KG1 (cell line): Measurements from ENCODE around the gene CLIP2.
"Not testable (repeated sequence)": the region's sequence is repeated elsewhere in the genome, so short reads cannot be mapped to it uniquely, and the experiment has no call there.

Source experiments
- DNase-seq: peaks from one replicate; lab custom pipeline; 2025; lab: John Stamatoyannopoulos, UW

CLIP2 gene

DNA sequence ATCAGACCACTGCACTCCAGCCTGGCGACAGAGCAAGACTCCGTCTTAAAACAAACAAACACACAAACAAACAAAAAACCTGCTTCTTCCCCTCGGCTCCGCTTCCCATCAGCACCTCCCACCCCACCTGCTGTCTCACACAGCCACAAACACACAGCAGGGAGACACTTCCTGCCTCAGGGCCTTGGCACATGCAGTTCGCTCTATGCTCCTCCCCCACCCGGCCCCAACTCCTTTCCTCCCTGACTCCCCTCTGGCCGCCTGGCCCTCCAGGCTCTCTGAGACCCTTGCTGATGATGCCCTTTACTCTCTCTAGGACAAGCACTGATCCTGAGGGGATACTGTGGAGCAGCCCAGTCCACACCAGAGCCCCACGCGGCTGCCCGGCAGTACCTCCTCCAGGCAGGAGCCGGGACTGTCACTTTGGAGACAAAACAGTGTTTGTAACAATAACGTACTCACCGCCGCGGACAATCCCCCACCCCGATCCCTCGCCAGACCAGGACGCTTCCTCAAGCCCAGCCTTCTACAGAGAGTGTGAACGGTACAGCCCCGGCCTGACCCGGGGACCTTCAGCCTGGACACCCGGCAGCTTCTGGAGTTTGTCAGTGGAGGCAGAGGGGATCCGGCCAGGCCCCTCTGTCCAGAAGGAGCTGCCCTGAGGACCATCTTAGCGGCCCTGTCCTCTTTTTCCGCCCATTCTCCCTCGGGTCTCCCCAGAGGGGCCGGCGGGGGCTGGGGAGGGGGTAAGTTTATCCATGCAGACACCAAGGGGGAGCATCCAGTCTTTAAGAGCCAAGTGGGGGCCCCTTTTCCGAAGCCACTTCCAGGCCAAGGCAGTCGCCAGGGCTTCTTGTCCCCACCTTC is 114.5 kb downstream of the CLIP2 start:
- no peak for DNase-seq

DNA sequence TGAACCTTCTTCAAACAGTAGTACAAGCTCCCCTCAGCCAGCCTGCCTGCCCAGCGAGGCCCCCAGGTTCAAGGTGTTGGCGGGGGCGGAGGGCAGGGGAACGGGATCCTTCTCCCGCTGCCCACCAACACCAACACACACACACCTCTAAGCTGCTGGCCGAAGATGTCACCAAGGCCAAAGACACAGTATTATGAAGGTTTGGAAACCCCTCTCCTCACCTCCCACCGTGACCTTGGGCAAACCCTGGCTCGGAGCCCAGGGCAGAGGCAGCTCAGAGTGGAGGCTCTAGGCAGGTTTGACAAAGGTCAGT is 115.1 kb downstream of the CLIP2 start:
- DNase-seq = no peak

DNA sequence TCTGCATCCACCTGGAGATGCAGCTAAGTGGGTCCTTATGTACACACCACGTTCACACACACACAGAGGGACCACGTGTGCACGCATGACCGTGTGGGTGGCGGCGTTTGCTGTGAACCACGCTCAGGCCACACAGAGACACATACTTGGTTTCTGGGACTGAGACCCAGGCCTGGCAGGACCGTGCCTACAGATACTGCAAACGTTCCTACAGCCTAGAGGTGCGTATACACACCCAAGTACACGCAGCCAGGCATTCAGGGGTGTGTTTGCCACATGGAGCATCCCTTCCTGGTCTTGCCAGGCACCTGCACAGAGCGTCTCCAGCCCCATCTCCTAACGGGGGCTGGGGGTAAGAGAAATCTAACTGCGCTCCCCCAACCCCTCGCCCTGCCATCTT is 115.5 kb downstream of the CLIP2 start:
- DNase-seq = no peak

DNA sequence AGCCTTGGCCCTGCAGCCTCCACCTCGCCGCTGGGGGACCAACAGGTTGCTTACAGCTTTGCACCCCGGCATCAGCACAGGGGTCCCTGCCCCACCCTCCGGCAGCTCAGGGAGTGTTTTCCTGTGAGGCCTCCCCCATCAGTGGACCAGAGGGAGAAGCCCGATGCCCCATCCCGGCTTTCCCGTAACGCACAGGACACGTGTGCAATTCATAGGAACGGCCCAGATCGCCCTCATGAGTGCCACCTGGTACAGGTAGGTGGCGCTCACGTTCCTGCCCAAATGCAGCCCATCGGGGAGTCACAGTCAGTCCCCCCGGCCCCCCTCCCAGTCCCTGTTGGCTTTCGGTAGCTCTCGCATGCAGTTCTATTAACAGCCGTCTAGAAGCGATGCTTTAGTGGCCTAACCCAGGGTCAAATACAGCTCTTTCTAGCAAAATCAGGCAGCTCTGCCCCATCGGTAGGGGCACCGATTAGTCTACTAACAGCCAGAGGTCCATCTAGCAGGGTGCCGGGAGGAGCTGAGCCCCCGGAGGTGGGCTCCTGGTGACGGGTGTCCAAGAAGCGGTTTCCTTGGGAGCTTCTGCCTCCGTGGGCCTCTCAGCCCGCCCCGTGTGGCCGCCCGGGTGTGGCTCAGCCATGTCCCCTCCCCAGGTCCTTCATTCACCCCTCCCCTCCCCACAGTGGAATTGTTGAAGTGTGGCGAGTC is 116.1 kb downstream of the CLIP2 start:
- peak; percentile 67 for DNase-seq

DNA sequence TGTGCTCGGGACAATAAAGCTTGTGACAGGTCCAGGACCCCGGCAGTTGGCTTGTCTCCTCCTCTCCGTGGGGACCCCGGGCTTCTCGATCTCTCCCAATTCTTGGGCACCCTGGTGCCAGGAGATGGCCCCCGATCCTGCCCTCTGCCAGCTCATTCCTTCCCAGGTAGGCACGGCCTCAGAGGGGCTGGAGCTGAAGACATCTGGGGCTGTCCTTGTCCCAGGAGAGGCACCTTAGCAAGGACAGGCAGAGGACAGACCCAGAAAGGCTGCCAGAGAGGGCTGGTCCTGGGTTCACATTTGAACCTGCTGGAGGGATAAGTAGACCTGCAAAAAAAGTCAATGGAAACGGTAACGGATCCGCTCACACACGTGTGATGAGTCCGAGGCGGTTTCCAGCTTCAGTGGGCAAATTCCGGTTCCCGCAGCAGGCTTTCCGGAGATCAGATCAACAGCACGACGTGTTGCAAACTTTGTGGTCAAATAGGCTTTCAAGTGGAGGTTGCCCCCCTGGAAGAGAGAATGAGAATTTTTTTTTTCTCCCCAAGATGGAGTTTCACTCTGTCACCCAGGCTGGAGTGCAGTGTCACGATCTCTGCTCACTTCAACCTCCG is 116.8 kb downstream of the CLIP2 start:
- peak; percentile 62 for DNase-seq

DNA sequence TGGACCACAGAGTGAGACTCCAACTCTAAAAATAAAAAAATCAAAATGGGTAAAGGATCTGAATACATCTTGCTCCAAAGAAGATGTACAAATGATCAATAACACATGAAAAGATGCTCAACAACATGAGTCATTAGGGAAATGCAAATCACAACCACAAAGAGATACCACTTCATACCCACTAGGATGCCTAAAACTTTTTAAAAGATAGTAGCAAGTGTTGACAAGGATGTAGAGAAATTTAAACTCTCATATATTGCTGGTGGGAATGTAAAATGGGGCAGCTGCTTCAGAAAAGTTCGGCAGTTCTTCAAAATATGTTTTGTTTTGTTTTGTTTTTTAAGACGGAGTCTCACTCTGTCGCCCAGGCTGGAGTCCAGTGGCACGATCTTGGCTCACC is 118.8 kb downstream of the CLIP2 start:
- no peak for DNase-seq

DNA sequence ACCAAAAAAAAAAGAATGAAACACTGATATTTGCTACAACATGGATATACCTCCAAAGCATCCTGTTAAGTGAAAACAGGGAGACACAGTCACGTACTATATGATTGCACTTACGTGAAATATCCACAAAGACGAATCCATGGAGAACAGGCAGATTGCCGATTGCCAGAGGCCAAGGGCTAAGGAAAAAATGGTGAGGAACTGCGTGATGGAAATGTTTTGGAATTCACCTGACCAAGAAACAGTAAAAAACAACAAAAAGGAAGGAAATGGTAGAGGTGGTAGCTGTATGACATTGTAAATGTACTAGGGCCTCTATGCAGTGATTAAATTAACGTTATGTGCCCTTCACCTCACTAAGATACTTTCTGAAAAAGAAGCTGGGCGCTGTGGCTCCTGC is 120.4 kb downstream of the CLIP2 start:
- DNase-seq = no peak

DNA sequence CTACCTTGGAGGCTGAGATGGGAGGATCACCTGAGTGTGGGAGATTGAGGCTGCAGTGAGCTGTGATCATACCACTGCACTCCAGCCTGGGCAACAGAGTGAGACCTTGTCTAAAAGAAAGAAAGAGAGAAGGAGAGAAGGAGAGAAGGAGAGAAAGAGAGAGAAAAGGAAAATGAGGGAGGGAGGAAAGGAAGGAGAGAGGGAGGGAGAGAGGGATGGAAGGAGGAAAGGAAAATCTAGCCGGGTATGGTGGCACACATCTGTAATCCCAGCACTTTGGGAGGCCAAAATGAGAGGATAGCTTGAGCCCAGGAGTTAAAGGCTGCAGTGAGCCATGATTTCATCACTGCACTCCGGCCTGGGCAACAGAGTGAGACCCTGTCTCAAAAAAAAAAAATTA is 121.6 kb downstream of the CLIP2 start:
- no peak for DNase-seq

DNA sequence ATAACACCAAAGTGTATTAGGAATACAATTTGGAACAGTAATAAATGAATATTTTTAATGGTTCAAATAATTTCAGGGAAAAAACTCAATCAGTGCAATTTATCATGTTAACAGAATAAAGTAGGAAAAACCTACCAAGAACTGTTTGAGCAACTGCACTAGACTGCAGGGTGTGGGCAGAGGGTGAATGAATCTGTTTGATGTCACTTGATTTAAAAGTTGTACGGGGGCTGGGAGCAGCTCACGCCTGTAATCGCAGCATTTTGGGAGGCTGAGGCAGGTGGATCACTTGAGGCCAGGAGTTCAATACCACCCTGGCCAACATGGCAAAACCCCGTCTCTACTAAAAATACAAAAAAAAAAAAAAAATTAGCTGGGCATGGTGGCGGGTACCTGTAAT is 122.4 kb downstream of the CLIP2 start:
- DNase-seq = not testable (repeated sequence)

DNA sequence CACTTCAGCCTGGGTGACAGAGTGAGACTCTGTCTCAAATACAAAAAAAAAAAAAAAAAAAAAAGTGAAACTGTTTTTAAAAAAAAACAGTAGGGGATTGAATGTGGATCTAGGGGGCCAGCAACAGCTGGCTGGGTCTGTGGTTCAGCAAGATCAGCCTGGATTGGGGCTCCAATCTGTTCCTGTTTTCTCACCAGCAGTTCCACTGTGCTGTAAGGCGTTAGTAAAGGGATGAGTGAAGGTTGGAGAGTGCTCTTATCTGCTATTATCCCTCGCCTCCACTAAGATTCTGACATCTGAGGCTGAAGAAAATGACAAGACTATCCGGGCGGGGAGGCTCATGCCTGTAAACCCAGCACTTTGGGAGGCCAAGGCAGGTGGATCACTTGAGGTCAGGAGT is 122.8 kb downstream of the CLIP2 start:
- no peak for DNase-seq

DNA sequence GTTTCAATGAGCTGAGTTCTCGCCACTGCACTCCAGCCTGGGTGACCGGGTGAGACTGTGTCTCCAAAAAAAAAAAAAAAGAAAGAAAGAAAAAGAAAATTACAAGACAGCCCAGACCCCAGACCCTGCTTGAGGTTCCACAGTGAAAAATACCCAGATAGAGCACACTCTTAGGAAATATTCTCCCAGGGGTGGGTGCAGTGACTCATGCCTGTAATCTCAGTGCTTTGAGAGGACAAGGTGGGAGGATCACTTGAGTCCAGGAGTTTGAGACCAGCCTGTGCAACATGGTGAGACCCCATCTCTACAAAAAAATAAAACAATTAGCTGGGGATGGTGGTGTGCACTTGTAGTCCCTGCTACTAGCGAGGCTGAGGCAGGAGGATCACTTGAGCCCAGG is 123.4 kb downstream of the CLIP2 start:
- no peak for DNase-seq

DNA sequence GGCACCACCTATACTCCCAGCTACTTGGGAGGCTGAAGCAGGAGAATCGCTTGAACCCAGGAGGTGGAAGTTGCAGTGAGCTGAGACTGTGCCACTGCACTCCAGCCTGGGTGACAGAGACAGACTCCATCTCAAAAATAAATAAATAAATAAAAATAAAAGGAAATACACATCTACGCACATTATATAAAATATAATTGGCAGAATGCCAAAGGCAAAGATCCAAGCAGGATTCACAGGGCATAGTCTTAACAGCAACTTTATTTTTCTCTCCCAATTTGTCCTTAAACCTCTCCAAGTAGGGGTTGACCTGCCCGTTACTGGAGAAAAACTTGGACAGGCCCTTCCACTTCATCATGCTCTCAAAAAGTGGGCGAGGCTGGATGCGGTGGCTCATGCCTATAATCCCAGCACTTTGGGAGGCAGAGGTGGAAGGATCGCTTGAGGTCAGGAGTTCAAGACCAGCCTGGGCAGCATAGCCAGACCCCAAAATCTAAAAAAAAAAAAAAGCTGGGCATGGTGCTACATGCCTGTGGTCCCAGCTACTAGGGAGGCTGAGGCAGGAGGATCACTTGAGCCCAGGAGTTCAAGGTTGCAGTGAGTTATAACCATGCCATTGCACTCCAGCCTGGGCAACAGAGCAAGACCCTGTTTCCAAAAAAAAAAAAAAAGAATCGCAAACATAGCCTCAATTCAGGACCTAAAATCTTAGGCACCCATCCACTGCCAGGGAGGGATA is 125.6 kb downstream of the CLIP2 start:
- DNase-seq = not testable (repeated sequence)

DNA sequence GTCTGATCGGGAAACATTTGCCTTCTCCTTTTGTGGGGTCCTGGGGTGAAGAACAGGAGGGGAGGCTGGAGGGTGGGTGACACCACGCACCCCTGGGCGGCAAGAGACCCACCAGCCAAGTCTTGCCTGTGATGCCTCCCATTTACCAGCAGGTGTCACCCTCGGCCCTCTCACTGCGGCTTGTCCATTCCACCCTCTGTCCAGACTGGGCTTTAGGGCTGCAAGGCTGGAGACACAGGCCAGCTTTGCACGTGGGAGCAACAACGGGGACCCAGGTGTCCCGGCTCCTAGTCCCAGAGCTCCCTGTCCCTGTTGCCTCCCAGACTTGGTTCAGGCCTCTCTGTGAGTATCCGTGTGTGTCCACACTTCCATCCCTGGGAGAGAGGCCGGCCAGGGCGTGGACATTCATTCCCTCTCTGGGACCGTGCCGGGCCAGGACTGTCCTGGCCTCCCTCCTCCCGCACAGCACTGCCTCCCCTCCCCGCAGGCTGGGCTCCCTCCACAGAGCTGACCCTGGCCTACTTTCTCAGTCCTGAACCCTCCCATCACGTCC is 128.3 kb downstream of the CLIP2 start:
- DNase-seq = no peak

DNA sequence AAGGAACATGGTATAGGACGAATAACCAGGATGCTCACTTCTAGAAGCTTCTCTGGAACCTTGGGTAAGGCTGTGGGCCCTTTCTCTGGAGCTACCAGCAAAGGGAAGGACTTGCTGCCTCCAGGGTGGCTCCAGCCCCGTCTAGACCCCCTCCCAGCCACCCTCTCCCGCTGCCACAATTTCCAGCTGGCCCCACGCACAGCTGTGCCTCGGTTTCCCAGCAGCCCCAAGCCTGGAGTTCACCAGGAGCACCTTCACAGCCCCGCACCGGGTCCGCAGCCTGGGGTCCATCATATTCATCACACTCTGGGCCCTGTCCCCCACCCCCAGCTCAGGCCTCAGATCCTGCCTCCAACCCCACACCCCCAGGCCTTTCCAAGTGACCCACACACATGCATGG is 128.9 kb downstream of the CLIP2 start:
- no peak for DNase-seq

DNA sequence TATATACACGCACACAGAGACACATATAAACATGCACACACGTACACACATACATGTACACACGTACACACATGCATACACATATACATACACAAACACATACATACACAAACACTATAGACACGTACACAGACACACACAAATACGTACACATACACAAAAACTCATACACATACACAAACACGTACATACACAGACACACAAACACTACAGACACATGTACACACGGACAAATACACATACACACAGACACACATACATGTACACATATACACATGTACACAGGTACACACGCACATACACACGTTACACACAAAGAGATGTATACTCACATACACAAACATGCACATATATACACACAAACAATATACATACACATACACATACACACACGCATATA is 129.3 kb downstream of the CLIP2 start:
- DNase-seq = no peak

DNA sequence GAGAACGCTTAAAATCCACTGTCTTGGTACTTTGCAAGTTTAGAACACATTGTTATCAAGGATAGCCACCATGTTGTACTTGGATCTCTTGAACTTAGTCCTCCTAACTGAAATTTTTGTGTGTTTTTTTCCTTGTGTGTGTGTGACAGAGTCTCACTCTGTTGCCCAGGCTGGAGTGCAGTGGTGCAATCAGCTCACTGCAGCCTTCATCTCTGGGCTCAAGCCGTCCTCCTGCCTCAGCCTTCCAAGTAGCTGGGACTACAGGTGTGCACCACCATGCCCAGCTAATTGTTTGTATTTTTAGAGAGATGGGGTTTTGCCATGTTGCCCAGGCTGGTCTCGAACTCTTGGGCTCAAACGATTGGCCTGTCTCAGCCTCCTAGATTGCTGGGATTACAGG is 130.0 kb downstream of the CLIP2 start:
- not testable (repeated sequence) for DNase-seq

DNA sequence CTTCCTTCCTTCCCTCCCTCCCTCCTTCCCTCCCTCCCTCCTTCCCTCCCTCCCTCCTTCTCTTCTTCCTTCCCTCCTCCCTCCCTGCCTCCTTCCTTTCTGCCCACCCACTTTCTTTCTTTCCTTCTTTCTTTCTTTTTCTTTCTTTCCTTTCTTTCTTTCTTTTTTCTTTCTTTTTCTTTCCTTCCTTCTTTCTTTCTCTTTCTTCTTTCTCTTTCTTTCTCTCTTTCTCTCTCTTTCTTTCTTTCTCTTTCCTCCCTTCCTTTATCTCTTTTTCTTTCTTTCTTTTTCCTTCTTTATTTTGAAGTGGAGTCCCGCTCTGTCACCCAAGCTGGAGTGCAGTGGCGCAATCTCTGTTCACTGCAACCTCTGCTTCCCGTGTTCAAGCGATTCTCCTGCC is 130.8 kb downstream of the CLIP2 start:
- no peak for DNase-seq

DNA sequence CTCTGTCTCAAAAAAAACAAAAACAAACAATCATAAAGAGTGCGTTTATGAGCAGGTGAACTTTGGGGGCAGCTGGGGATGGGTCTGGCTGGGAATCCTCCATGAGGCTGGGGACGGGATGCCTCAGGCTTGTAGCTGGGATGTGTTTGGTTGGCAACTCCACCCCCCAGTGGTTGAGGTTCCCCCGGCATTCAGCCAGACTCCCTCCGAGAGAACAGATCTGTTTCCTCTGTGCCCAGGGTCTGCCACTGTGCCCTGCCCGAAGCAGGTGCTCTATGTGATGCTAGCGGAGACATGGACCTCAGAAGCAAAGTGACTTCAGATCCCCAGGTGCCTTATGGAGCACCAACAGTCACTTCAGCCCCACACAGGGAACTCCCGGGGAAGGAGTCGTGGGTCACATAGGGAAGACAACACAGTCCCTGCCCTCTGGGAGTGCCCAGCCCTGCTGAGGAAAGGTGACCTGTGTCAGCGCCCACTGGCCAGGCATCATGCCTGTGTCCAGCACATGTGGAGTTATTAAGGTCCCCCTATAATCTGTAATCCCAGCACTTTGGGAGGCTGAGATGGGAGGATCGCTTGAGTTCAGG is 135.2 kb downstream of the CLIP2 start:
- no peak for DNase-seq

DNA sequence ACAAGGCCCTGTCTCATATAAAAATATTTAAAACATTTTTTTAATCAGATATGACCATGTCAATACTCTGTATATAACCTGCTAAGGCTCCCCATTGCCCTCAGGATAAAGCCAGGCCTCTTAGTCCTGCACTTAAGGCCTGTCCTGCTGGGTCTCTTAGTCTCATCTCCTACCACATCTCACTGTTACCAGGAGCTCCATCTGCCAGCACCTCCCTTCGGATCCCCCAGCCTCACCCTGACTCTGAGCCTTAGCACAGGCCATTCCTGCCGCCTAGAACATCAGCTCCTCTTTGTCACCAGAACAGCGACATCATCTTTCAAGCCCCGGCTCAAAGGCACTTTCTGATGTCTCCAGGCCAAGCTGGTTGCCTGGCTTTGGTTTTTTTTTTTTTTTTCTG is 138.8 kb downstream of the CLIP2 start:
- DNase-seq = no peak

DNA sequence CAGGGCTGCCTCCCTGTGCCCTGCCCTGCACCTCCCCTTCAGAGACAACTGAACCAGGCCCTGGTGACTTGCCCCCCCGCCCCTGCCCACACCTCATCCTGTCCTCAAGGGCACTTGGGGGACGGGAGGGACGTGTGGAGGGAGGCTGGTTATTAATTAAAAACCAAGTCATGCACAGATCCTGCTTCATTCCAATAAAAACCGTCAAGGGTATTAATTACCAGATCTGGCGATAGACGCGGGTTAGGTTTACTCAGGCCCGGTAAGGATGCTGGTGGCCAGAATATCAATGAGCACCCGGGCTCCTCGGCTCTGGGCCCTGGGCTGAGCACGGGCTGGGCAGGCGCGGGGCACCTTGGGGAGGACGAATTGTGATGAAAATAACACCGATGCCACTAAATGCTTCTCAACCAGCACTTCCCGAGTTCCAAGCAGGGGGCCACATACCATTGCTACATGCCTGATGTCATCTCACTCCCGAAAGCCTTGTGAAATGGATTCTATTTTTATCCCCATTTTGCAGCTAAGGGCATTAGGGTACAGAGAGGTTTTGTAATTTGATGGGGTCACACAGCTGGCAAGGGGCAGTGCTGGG is 140.0 kb downstream of the CLIP2 start:
- no peak for DNase-seq

DNA sequence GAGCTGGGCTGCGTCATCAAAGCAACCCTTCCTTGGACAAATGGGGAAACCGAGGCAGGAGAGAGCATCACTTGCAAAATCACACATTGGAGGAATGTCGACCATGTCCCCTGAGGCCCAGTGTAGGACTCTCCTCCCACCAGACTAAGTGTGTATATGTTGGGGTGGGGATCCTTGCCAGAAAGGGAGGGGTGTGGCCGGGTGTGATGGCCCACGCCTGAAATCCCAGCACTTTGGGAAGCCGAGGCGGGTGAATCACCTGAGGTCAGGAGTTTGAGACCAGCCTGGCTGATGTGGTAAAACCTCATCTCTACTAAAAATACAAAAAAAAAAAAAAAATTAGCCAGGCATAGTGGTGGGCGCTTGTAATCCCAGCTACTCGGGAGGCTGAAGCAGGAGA is 141.2 kb downstream of the CLIP2 start:
- not testable (repeated sequence) for DNase-seq
